H9 (cell line): ENCODE data around the gene LIX1. TPM values are rescaled to one million over a fixed set of nuclear protein-coding genes. Genes with fewer than 3 reads are reported as not detected.

ENCODE experiments used
- DNase-seq: peaks from one replicate; pipeline ENCODE4 v3.0.0-alpha.2; 2017
- H2AFZ ChIP-seq: one replicate; pipeline ENCODE4 v1.6.1; 2013; ENCODE audit warnings: mild to moderate bottlenecking, low read length, control low read depth, moderate library complexity
- H2AK5ac ChIP-seq: 2 replicates; pipeline ENCODE4 v1.6.1; 2013; ENCODE audit warnings: low read length, control low read depth, mixed read lengths; ENCODE audit not compliant: insufficient read length
- H2BK120ac ChIP-seq: one replicate; pipeline ENCODE4 v1.6.1; 2013; ENCODE audit warnings: low read depth, mild to moderate bottlenecking, low read length, control low read depth, inconsistent platforms; ENCODE audit not compliant: poor library complexity, severe bottlenecking
- H2BK12ac ChIP-seq: 2 replicates; pipeline ENCODE4 v1.6.1; 2013; ENCODE audit warnings: low read length, control low read depth, mixed read lengths, low read depth; ENCODE audit not compliant: insufficient read length
- H2BK15ac ChIP-seq: 2 replicates; pipeline ENCODE4 v1.6.1; 2013; ENCODE audit warnings: low read depth, low read length, control low read depth
- H2BK20ac ChIP-seq: one replicate; pipeline ENCODE4 v1.6.1; 2013; ENCODE audit warnings: low read depth, mild to moderate bottlenecking, low read length, control low read depth, inconsistent platforms; ENCODE audit not compliant: poor library complexity, severe bottlenecking
- H2BK5ac ChIP-seq: 2 replicates; pipeline ENCODE4 v1.6.1; 2013; ENCODE audit warnings: low read length, control low read depth, mixed read lengths; ENCODE audit not compliant: insufficient read length
- H3K14ac ChIP-seq: 2 replicates; pipeline ENCODE4 v1.6.1; 2013; ENCODE audit warnings: low read length, control low read depth; ENCODE audit not compliant: insufficient read depth
- H3K18ac ChIP-seq: 2 replicates; pipeline ENCODE4 v1.6.1; 2013; ENCODE audit warnings: low read depth, mild to moderate bottlenecking, mixed read lengths, low read length, control low read depth; ENCODE audit not compliant: insufficient read length
- H3K23ac ChIP-seq: 2 replicates; pipeline ENCODE4 v1.6.1; 2013; ENCODE audit warnings: low read length, control low read depth, mixed read lengths, low read depth; ENCODE audit not compliant: insufficient read length
- H3K23me2 ChIP-seq: 2 replicates; pipeline ENCODE4 v1.6.1; 2013; ENCODE audit warnings: low read depth, mild to moderate bottlenecking, mixed read lengths, low read length, control low read depth; ENCODE audit not compliant: insufficient read length, poor library complexity, severe bottlenecking
- H3K27ac ChIP-seq: 2 replicates; pipeline ENCODE4 v1.5.1; 2013; ENCODE audit warnings: low read length, control low read depth, mixed read lengths, low read depth; ENCODE audit not compliant: insufficient read length
- H3K27me3 ChIP-seq: 2 replicates; pipeline ENCODE4 v1.6.1; 2013; ENCODE audit warnings: low read length, control low read depth, inconsistent platforms; ENCODE audit not compliant: insufficient read depth
- H3K4ac ChIP-seq: 2 replicates; pipeline ENCODE4 v1.6.1; 2013; ENCODE audit warnings: low read depth, mild to moderate bottlenecking, control low read depth, inconsistent platforms, low read length, moderate library complexity
- H3K4me1 ChIP-seq: 2 replicates; pipeline ENCODE4 v1.6.1; 2013; ENCODE audit warnings: low read length, control low read depth, inconsistent platforms; ENCODE audit not compliant: insufficient read depth
- H3K4me2 ChIP-seq: 2 replicates; pipeline ENCODE4 v1.6.1; 2013; ENCODE audit warnings: low read length, control low read depth, mixed read lengths; ENCODE audit not compliant: insufficient read length, insufficient read depth
- H3K56ac ChIP-seq: 2 replicates; pipeline ENCODE4 v1.6.1; 2013; ENCODE audit warnings: low read depth, mild to moderate bottlenecking, mixed read lengths, low read length, control low read depth; ENCODE audit not compliant: insufficient read length
- H3K79me1 ChIP-seq: 2 replicates; pipeline ENCODE4 v1.6.1; 2013; ENCODE audit warnings: low read depth, mild to moderate bottlenecking, moderate library complexity, low read length, control low read depth, inconsistent platforms; ENCODE audit not compliant: insufficient read depth, poor library complexity, severe bottlenecking
- H3K79me2 ChIP-seq: 2 replicates; pipeline ENCODE4 v1.6.1; 2013; ENCODE audit warnings: low read length, control low read depth, inconsistent platforms; ENCODE audit not compliant: insufficient read depth
- H3K9ac ChIP-seq: 2 replicates; pipeline ENCODE4 v1.6.1; 2013; ENCODE audit warnings: low read length, control low read depth, mixed read lengths; ENCODE audit not compliant: insufficient read length; ENCODE audit errors: extremely low read depth
- H3K9me3 ChIP-seq: one replicate; pipeline ENCODE4 v1.6.1; 2013; ENCODE audit warnings: low read depth, low read length, inconsistent platforms; ENCODE audit not compliant: control insufficient read depth
- H3T11ph ChIP-seq: one replicate; pipeline ENCODE4 v1.6.1; 2013; ENCODE audit warnings: mild to moderate bottlenecking, low read length, control low read depth, inconsistent platforms
- H4K20me1 ChIP-seq: one replicate; pipeline ENCODE4 v1.6.1; 2013; ENCODE audit not compliant: control insufficient read depth, insufficient read length, insufficient read depth
- H4K5ac ChIP-seq: 2 replicates; pipeline ENCODE4 v1.6.1; 2013; ENCODE audit warnings: low read depth, mild to moderate bottlenecking, mixed read lengths, low read length, control low read depth; ENCODE audit not compliant: insufficient read length
- H4K8ac ChIP-seq: replicated peaks from 2 replicates; pipeline ENCODE4 v1.6.1; 2013; ENCODE audit warnings: low read length, control low read depth, mixed read lengths, low read depth; ENCODE audit not compliant: insufficient read length
- H4K91ac ChIP-seq: 2 replicates; pipeline ENCODE4 v1.6.1; 2013; ENCODE audit warnings: low read depth, mild to moderate bottlenecking, moderate library complexity, mixed read lengths, low read length, control low read depth; ENCODE audit not compliant: insufficient read length
- H3K27ac Mint-ChIP-seq, 3 experiments: 2 replicates in 2 of 3; 3 replicates in 1 of 3; pipeline ENCODE4 v1.8.0; 2020 to 2021; ENCODE audit warnings: mixed read lengths in 3 of 3, mild to moderate bottlenecking in 1 of 3, moderate library complexity in 1 of 3
- H3K27me3 Mint-ChIP-seq: 2 replicates; pipeline ENCODE4 v1.8.0; 2021; ENCODE audit warnings: low read depth, mild to moderate bottlenecking, moderate library complexity, mixed read lengths
- H3K36me3 Mint-ChIP-seq, 3 experiments: 2 replicates in 2 of 3; 3 replicates in 1 of 3; pipeline ENCODE4 v1.8.0; 2020 to 2021; ENCODE audit warnings: low read depth in 3 of 3, mixed read lengths in 3 of 3; ENCODE audit not compliant: insufficient read depth in 1 of 3
- H3K4me1 Mint-ChIP-seq, 2 experiments: 2 replicates each; pipeline ENCODE4 v1.8.0; 2020; ENCODE audit warnings: mixed read lengths in 2 of 2
- H3K4me3 Mint-ChIP-seq, 2 experiments: 2 replicates in 1 of 2; 3 replicates in 1 of 2; pipeline ENCODE4 v1.8.0; 2020 to 2021; ENCODE audit warnings: mild to moderate bottlenecking in 2 of 2, mixed read lengths in 2 of 2, moderate library complexity in 1 of 2
- H3K9me3 Mint-ChIP-seq, 2 experiments: 2 replicates in 1 of 2; 3 replicates in 1 of 2; pipeline ENCODE4 v1.8.0; 2020; ENCODE audit warnings: mild to moderate bottlenecking in 2 of 2, mixed read lengths in 2 of 2, moderate library complexity in 1 of 2
- CTCF ChIP-seq: fragments of 200-600 bp; sonication (generic); conservative IDR thresholded peaks from 3 replicates; pipeline ENCODE4 v1.8.0; 2021; ENCODE audit warnings: antibody characterized with exemption, mild to moderate bottlenecking
- WGBS: extraction: QIAGEN DNeasy Blood & Tissue Kit; methylation state at CpG from one replicate; pipeline ENCODE4 v1.1.7; 2013; ENCODE audit warnings: missing lambda C conversion rate, low lambda C conversion rate, mixed read lengths; ENCODE audit not compliant: insufficient read length; ENCODE audit errors: extremely low coverage; 5-methylcytosine and 5-hydroxymethylcytosine counted together
- total RNA-seq: library from RNA; stranded (reverse); gene quantifications from 2 replicates; pipeline ENCODE4 v1.2.1, GENCODE V29; 2021

Gene LIX1
- total RNA-seq, 1 experiment from 2014 or later = 0.13 TPM

GRCh38 chr5:97071993-97072392, 70.4 kb downstream of the LIX1 start:
- no peak overlapping the region for H3K4ac ChIP-seq
- no peak overlapping the region for H2AK5ac ChIP-seq
- no peaks in the 10 kb centered on the region for H3K79me1 ChIP-seq
- no CpG with 5 or more reads among the region's 4 CpGs for WGBS
- Mint-ChIP-seq H3K27me3 (no peaks in the 10 kb centered on the region), H3K9me3 (no peaks in the 10 kb centered on the region), H3K4me1 (peaks cover 5 to 6% of the 10 kb centered on the region in 2 experiments; a peak in 3 of 4 replicates), H3K4me3 (no peak overlapping the region), H3K36me3 (no peaks in the 10 kb centered on the region; a peak in 1 of 7 replicates), H3K27ac (no peak overlapping the region)
- no peak overlapping the region for H2BK20ac ChIP-seq
- H3K14ac ChIP-seq = no peak overlapping the region
- H2BK5ac ChIP-seq = no peak overlapping the region
- no peak overlapping the region for H3T11ph ChIP-seq
- H3K4me2 ChIP-seq = no peak overlapping the region
- no peak overlapping the region for H3K56ac ChIP-seq
- no peaks in the 10 kb centered on the region for H4K20me1 ChIP-seq
- no peaks in the 10 kb centered on the region for H3K27me3 ChIP-seq
- H2BK12ac ChIP-seq = no peak overlapping the region
- DNase-seq = no peak
- no peak overlapping the region for H2AFZ ChIP-seq
- no peaks in the 10 kb centered on the region for H3K9me3 ChIP-seq
- H3K9ac ChIP-seq = no peak overlapping the region
- no peaks in the 10 kb centered on the region for H3K79me2 ChIP-seq
- 0 out of 2 replicates have a peak, but pooled peaks cover 3% of the 10 kb centered on the region for H3K4me1 ChIP-seq
- no peak overlapping the region for H4K91ac ChIP-seq
- TF ChIP-seq CTCF = no peak
- no peak overlapping the region for H3K23ac ChIP-seq
- no peak overlapping the region for H4K8ac ChIP-seq
- no peak overlapping the region for H4K5ac ChIP-seq
- H3K23me2 ChIP-seq = no peaks in the 10 kb centered on the region
- no peak overlapping the region for H3K18ac ChIP-seq
- H3K27ac ChIP-seq = no peak overlapping the region
- no peak overlapping the region for H2BK120ac ChIP-seq
- no peak overlapping the region for H2BK15ac ChIP-seq
